Measurements from ENCODE around the gene MARVELD1. TPM values are rescaled to one million over a fixed set of nuclear protein-coding genes. Genes with fewer than 3 reads are reported as not detected.

The MARVELD1 gene
- total RNA-seq, 2 experiments from 2014 or later = 2.3 to 2.9 TPM

- no peak for DNase-seq
- ChIA-PET CTCF (interaction anchor here (1.1 to 20.1 kb wide), 4 partner anchors 12 to 18 kb away, joined by 3 to 537 read pairs (median 6); partner anchors contain the start of gene ZFYVE27), POLR2A (interaction anchor here (2.1 kb wide), 1 partner anchor 19 kb away, joined by 6 read pairs; the partner anchor contains the start of gene ZFYVE27)
- no peak for ATAC-seq
- no peak overlapping the region for H3K4me3 Mint-ChIP-seq
- peaks cover 9% of the 10 kb centered on the region for H3K27me3 Mint-ChIP-seq
- H3K4me1 Mint-ChIP-seq (ENCODE audit: low read depth) = peaks cover 6% of the 10 kb centered on the region
- intact Hi-C loops (cut with micrococcal nuclease) = no loop called here
- no peak overlapping the region for H3K27ac Mint-ChIP-seq
- TF ChIP-seq CTCF (IDR thresholded peaks at IDR 0.05) = no peak
- H3K9me3 Mint-ChIP-seq = no peaks in the 10 kb centered on the region
- H3K36me3 Mint-ChIP-seq (ENCODE audit: low read depth) = peaks cover 1% of the 10 kb centered on the region
Observed at GRCh38 chr10:97717627-97718026, 4.1 kb downstream of the MARVELD1 start.

- ChIA-PET POLR2A (interaction anchor here (2.1 kb wide), 1 partner anchor 18 kb away, joined by 6 read pairs; the partner anchor contains the start of gene ZFYVE27), CTCF (interaction anchor here (1.1 to 20.1 kb wide), 3 partner anchors 8 to 19 kb away, joined by 4 to 537 read pairs (median 4); partner anchors contain the start of gene ZFYVE27)
- intact Hi-C loops (cut with micrococcal nuclease) = no loop called here
- ATAC-seq = no peak
- H3K36me3 Mint-ChIP-seq (ENCODE audit: low read depth) = peaks cover 1% of the 10 kb centered on the region
- no peak for TF ChIP-seq CTCF (IDR thresholded peaks at IDR 0.05)
- no peaks in the 10 kb centered on the region for H3K9me3 Mint-ChIP-seq
- DNase-seq = no peak
- H3K4me1 Mint-ChIP-seq (ENCODE audit: low read depth) = peaks cover 2% of the 10 kb centered on the region
- no peak overlapping the region for H3K27ac Mint-ChIP-seq
- no peak overlapping the region for H3K4me3 Mint-ChIP-seq
- peaks cover 5% of the 10 kb centered on the region for H3K27me3 Mint-ChIP-seq
Observed at GRCh38 chr10:97718178-97718577, 4.6 kb downstream of the MARVELD1 start.

GRCh38 chr10:97718659-97719142, 5.2 kb downstream of the MARVELD1 start:
- H3K36me3 Mint-ChIP-seq (ENCODE audit: low read depth) = peaks cover 1% of the 10 kb centered on the region
- ATAC-seq (no peak), DNase-seq (no peak)
- H3K4me1 Mint-ChIP-seq (ENCODE audit: low read depth) = peaks cover 2% of the 10 kb centered on the region
- H3K4me3 Mint-ChIP-seq = no peak overlapping the region
- CTCF ChIA-PET = interaction anchor here (1.4 to 20.1 kb wide), 2 partner anchors 9 to 11 kb away, joined by 4 to 537 read pairs; partner anchors contain the start of gene ZFYVE27
- H3K27me3 Mint-ChIP-seq = peaks cover 5% of the 10 kb centered on the region
- POLR2A ChIA-PET = interaction anchor here (2.1 kb wide), 1 partner anchor 18 kb away, joined by 6 read pairs; the partner anchor contains the start of gene ZFYVE27
- no peak overlapping the region for H3K27ac Mint-ChIP-seq
- H3K9me3 Mint-ChIP-seq = no peaks in the 10 kb centered on the region
- TF ChIP-seq CTCF (IDR thresholded peaks at IDR 0.05) = no peak
- intact Hi-C loops (cut with micrococcal nuclease) = no loop called here

GRCh38 chr10:97719602-97720001, 6.1 kb downstream of the MARVELD1 start:
- ChIA-PET CTCF (interaction anchor here (1.2 to 20.1 kb wide), 3 partner anchors 10 to 195 kb away, joined by 3 to 537 read pairs (median 5); partner anchors contain the start of gene ZFYVE27), POLR2A (no interaction called here)
- ATAC-seq = no peak
- no peak for TF ChIP-seq CTCF (IDR thresholded peaks at IDR 0.05)
- no peaks in the 10 kb centered on the region for H3K36me3 Mint-ChIP-seq (ENCODE audit: low read depth)
- intact Hi-C loops (cut with micrococcal nuclease) = no loop called here
- H3K4me3 Mint-ChIP-seq = no peak overlapping the region
- no peaks in the 10 kb centered on the region for H3K4me1 Mint-ChIP-seq (ENCODE audit: low read depth)
- H3K9me3 Mint-ChIP-seq = no peaks in the 10 kb centered on the region
- no peak overlapping the region for H3K27ac Mint-ChIP-seq
- H3K27me3 Mint-ChIP-seq = peaks cover 3% of the 10 kb centered on the region
- DNase-seq = no peak
